KOPT-K1 (cell line): Measurements from ENCODE around the gene ABHD1.
"Not testable (repeated sequence)": the region's sequence is repeated elsewhere in the genome, so short reads cannot be mapped to it uniquely, and the experiment has no call there.

Experiments
- H3K27ac ChIP-seq: fragments of 200-600 bp; sonication (generic); 2 replicates; pipeline ENCODE4 v1.5.1; 2016; ENCODE audit warnings: antibody characterized with exemption, mild to moderate bottlenecking, low read depth, low read length; ENCODE audit not compliant: poor library complexity, severe bottlenecking
- H3K36me3 ChIP-seq: fragments of 200-600 bp; sonication (generic); 2 replicates; pipeline ENCODE4 v1.5.1; 2017; ENCODE audit warnings: antibody characterized with exemption, mild to moderate bottlenecking, low read length, moderate library complexity; ENCODE audit not compliant: insufficient read depth
- H3K9me3 ChIP-seq: fragments of 200-600 bp; sonication (generic); 2 replicates; pipeline ENCODE4 v1.5.1; 2017; ENCODE audit warnings: antibody characterized with exemption, low read length, mild to moderate bottlenecking; ENCODE audit not compliant: insufficient read depth, poor library complexity, severe bottlenecking

ABHD1 gene

GRCh38 chr2:27123302-27124150 is at the start of gene ABHD1:
ABHD1 (plus strand) TSS chr2:27123815; CDS start chr2:27123949, 134 bp downstream.
- Histone ChIP-seq H3K9me3 (no peaks in the 10 kb centered on the region), H3K36me3 (no peaks in the 10 kb centered on the region), H3K27ac (no peak within 1 kb of the TSS)

GRCh38 chr2:27074738-27075565 is 48.7 kb upstream of the ABHD1 start:
- H3K9me3 ChIP-seq, result no peaks in the 10 kb centered on the region
- peaks cover 3% of the 10 kb centered on the region for H3K36me3 ChIP-seq
- H3K27ac ChIP-seq, result peak overlapping the region; percentile 36

GRCh38 chr2:27075566-27075871 is 48.1 kb upstream of the ABHD1 start:
- not testable (repeated sequence) for H3K9me3 ChIP-seq, H3K36me3 ChIP-seq
- H3K27ac ChIP-seq, result peak overlapping the region; percentile 36

GRCh38 chr2:27076323-27076722 is 47.3 kb upstream of the ABHD1 start:
- Histone ChIP-seq H3K36me3 (no peaks in the 10 kb centered on the region), H3K27ac (no peak overlapping the region), H3K9me3 (no peaks in the 10 kb centered on the region)

- no peaks in the 10 kb centered on the region for H3K36me3 ChIP-seq
- H3K9me3 ChIP-seq, result no peaks in the 10 kb centered on the region
- no peak overlapping the region for H3K27ac ChIP-seq
These were observed 46.4 kb upstream of the ABHD1 start for GRCh38 chr2:27077231-27077630.

GRCh38 chr2:27078267-27079194 is 45.1 kb upstream of the ABHD1 start, which contains the start of gene EMILIN1:
EMILIN1 (plus strand) TSS chr2:27078615; CDS start chr2:27079066, 451 bp downstream.
- Histone ChIP-seq H3K36me3 (no peaks in the 10 kb centered on the region), H3K9me3 (no peaks in the 10 kb centered on the region), H3K27ac (no peak within 1 kb of the TSS)

- no peaks in the 10 kb centered on the region for H3K9me3 ChIP-seq
- no peak overlapping the region for H3K27ac ChIP-seq
- no peaks in the 10 kb centered on the region for H3K36me3 ChIP-seq
These were observed 44.1 kb upstream of the ABHD1 start for GRCh38 chr2:27079233-27080139.

GRCh38 chr2:27080140-27080469 is 43.5 kb upstream of the ABHD1 start:
- Histone ChIP-seq H3K36me3 (no peaks in the 10 kb centered on the region), H3K9me3 (no peaks in the 10 kb centered on the region), H3K27ac (no peak overlapping the region)

GRCh38 chr2:27080603-27080936 is 43.0 kb upstream of the ABHD1 start:
- H3K9me3 ChIP-seq, result no peaks in the 10 kb centered on the region
- no peaks in the 10 kb centered on the region for H3K36me3 ChIP-seq
- H3K27ac ChIP-seq, result peak overlapping the region; percentile 92

- peak overlapping the region; percentile 92 for H3K27ac ChIP-seq
- no peaks in the 10 kb centered on the region for H3K36me3 ChIP-seq
- no peaks in the 10 kb centered on the region for H3K9me3 ChIP-seq
These were observed 41.4 kb upstream of the ABHD1 start for GRCh38 chr2:27081984-27082772.

GRCh38 chr2:27082773-27083409 is 40.7 kb upstream of the ABHD1 start:
- Histone ChIP-seq H3K27ac (no peak overlapping the region), H3K9me3 (no peaks in the 10 kb centered on the region), H3K36me3 (no peaks in the 10 kb centered on the region)

- H3K9me3 ChIP-seq, result no peaks in the 10 kb centered on the region
- H3K36me3 ChIP-seq, result no peaks in the 10 kb centered on the region
- H3K27ac ChIP-seq, result no peak overlapping the region
These were observed 40.0 kb upstream of the ABHD1 start for GRCh38 chr2:27083410-27084296.
